Activated CD4-positive, alpha-beta memory T cell treated with anti-CD3 and anti-CD28 coated beads, Interleukin-2, amount 10 ng/mL, durations not matched to agents 7 days and 5 days (primary cell): Measurements from ENCODE around the gene MEGF10. TPM values are rescaled to one million over a fixed set of nuclear protein-coding genes. Genes with fewer than 3 reads are reported as not detected.

ENCODE experiments used
- CTCF ChIA-PET: fragments of 350-600 bp; sonication (Branson Sonifier 250); formaldehyde crosslinking; loops from one replicate; lab custom pipeline; 2021; ENCODE audit warnings: antibody characterized with exemption, inconsistent platforms; lab: Charles Lee
- POLR2A ChIA-PET: fragments of 350-600 bp; sonication (Branson Sonifier 250); formaldehyde crosslinking; loops from one replicate; lab custom pipeline; 2021; ENCODE audit warnings: antibody characterized with exemption; lab: Charles Lee
- DNase-seq: peaks from one replicate; pipeline ENCODE4 v3.0.0-alpha.2; 2020
- H3K27ac Mint-ChIP-seq: one replicate; pipeline ENCODE4 v1.8.0; 2021; ENCODE audit warnings: mild to moderate bottlenecking, mixed read lengths
- H3K27me3 Mint-ChIP-seq: one replicate; pipeline ENCODE4 v1.8.0; 2021; ENCODE audit warnings: mixed read lengths
- H3K36me3 Mint-ChIP-seq: one replicate; pipeline ENCODE4 v1.8.0; 2021; ENCODE audit warnings: low read depth, mixed read lengths
- H3K4me1 Mint-ChIP-seq: one replicate; pipeline ENCODE4 v1.8.0; 2021; ENCODE audit warnings: mixed read lengths
- H3K4me3 Mint-ChIP-seq: one replicate; pipeline ENCODE4 v1.8.0; 2021; ENCODE audit warnings: mild to moderate bottlenecking, mixed read lengths
- H3K9me3 Mint-ChIP-seq: one replicate; pipeline ENCODE4 v1.8.0; 2021; ENCODE audit warnings: mixed read lengths
- total RNA-seq, 2 experiments: library from RNA; stranded (reverse); gene quantifications; one replicate each; pipeline ENCODE4 v1.2.3, GENCODE V29; 2021

The MEGF10 gene
- total RNA-seq, 2 experiments from 2014 or later = not detected

DNA sequence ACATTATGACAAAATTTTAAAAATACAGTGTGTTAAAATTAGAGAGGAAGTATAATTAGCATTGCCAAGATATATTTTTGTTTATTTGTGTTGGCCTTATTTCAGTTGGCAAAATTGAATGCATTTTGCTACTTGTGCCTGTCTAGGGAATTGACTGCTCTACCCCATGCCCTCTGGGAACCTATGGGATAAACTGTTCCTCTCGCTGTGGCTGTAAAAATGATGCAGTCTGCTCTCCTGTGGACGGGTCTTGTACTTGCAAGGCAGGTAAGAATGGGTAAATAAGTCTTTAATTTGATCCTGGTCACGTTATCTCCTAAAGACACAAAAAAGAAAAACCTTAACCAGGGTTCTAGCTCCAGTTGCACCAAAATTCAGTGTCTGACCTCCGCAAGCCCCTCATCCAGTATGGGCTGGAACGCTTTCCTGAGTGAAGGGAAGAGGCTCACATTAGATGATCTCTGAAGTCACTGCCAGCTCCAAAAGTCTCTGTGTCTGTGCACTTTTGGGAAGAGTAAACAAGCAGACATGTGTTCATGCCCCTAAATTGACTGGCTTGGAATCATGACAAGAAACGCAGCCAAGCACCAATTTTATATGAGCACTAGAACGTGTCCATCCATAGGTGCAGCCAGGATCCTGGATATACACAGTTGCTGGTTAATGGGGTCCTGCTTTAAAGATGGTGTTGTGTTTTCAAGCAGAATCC lies 128.5 kb downstream of the MEGF10 start:
- H3K4me3 Mint-ChIP-seq = no peak overlapping the region

DNA sequence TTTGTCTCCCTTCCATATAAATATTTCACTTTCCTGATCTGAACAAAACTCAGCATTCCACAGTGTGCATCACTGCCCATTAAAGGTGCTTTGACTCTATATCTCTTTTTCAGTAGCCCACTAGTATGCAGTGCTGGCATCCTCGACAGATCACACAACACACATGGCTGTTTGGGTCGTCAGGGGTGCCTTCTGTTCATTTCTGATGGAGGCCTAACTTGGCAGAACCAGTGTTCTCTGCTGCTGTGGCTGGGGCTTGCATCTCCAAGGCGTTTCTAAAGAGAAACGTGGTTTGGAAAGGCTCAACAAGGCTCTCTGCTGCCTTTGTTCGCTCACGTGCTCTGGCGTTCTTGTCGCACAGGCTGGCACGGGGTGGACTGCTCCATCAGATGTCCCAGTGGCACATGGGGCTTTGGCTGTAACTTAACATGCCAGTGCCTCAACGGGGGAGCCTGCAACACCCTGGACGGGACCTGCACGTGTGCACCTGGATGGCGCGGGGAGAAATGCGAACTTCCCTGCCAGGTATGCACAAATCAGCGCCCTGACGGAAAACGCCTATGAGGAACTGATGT lies 129.2 kb downstream of the MEGF10 start:
- CTCF ChIA-PET = no interaction called here
- DNase-seq = no peak
- H3K27me3 Mint-ChIP-seq = peaks cover 1% of the 10 kb centered on the region
- no peaks in the 10 kb centered on the region for H3K9me3 Mint-ChIP-seq
- no peaks in the 10 kb centered on the region for H3K4me1 Mint-ChIP-seq
- H3K27ac Mint-ChIP-seq = no peak overlapping the region
- H3K36me3 Mint-ChIP-seq = no peaks in the 10 kb centered on the region
- POLR2A ChIA-PET = no interaction called here
- no peak overlapping the region for H3K4me3 Mint-ChIP-seq

More for the DNA sequence above, 128.5 kb downstream of the MEGF10 start:
- Mint-ChIP-seq H3K27ac (no peak overlapping the region), H3K9me3 (no peaks in the 10 kb centered on the region), H3K4me1 (no peaks in the 10 kb centered on the region), H3K36me3 (no peaks in the 10 kb centered on the region), H3K27me3 (no peaks in the 10 kb centered on the region)
- ChIA-PET CTCF (no interaction called here), POLR2A (no interaction called here)
- DNase-seq = no peak

- H3K27me3 Mint-ChIP-seq = peaks cover 5% of the 10 kb centered on the region
- DNase-seq = no peak
- no peaks in the 10 kb centered on the region for H3K36me3 Mint-ChIP-seq
- H3K27ac Mint-ChIP-seq = no peak overlapping the region
- ChIA-PET CTCF (no interaction called here), POLR2A (no interaction called here)
- H3K4me1 Mint-ChIP-seq = no peaks in the 10 kb centered on the region
- no peaks in the 10 kb centered on the region for H3K9me3 Mint-ChIP-seq
- H3K4me3 Mint-ChIP-seq = no peak overlapping the region
Observed at GRCh38 chr5:127420758-127421157, 130.2 kb downstream of the MEGF10 start.

DNA sequence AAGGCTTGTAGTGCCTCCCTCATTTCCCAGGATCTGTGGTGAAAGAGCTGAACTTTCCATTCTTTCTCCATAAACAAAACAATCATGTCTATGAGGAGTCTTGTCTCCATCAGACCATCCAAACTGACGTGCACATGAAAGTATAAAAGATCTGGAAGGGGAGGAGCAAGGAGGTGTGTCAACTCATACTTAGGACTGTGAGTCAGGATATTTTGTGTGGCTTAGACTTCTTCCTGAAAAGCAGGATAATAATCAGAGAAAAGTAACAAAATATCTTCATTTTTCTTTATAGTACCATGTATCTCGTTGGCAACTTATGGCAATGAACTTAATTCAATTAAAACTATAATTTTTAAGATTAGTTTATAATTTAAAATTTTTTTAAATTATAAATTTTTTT lies 130.9 kb downstream of the MEGF10 start:
- H3K4me1 Mint-ChIP-seq = no peaks in the 10 kb centered on the region
- DNase-seq = no peak
- no peaks in the 10 kb centered on the region for H3K36me3 Mint-ChIP-seq
- CTCF ChIA-PET = no interaction called here
- no peak overlapping the region for H3K27ac Mint-ChIP-seq
- no peak overlapping the region for H3K4me3 Mint-ChIP-seq
- H3K9me3 Mint-ChIP-seq = no peaks in the 10 kb centered on the region
- H3K27me3 Mint-ChIP-seq = peaks cover 8% of the 10 kb centered on the region
- POLR2A ChIA-PET = no interaction called here

GRCh38 chr5:127423173-127423798 lies 132.7 kb downstream of the MEGF10 start:
- Mint-ChIP-seq H3K27ac (no peak overlapping the region), H3K9me3 (no peaks in the 10 kb centered on the region), H3K36me3 (no peaks in the 10 kb centered on the region), H3K4me1 (no peaks in the 10 kb centered on the region), H3K27me3 (peaks cover 8% of the 10 kb centered on the region), H3K4me3 (no peak overlapping the region)
- no peak for DNase-seq
- ChIA-PET CTCF (no interaction called here), POLR2A (no interaction called here)

DNA sequence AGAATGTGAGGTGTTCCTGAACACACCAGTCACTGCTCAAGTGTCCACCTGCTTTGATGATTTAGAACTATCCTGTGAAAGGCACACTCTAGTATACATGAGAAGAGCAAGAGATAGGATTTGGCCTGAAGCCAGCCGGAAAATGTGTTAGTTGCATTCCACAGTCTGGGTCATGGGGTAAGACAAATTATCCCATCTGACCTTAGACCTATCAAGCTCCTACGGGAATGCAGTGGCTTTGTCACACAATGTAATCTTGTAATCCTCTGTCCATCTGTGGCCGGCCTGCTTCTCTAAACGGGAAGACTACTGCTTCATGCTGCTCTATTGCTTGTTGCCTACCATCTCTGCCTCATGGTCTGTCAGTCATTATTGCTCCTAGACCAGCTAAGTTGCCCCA lies 134.4 kb downstream of the MEGF10 start:
- H3K4me3 Mint-ChIP-seq = no peak overlapping the region
- POLR2A ChIA-PET = no interaction called here

DNA sequence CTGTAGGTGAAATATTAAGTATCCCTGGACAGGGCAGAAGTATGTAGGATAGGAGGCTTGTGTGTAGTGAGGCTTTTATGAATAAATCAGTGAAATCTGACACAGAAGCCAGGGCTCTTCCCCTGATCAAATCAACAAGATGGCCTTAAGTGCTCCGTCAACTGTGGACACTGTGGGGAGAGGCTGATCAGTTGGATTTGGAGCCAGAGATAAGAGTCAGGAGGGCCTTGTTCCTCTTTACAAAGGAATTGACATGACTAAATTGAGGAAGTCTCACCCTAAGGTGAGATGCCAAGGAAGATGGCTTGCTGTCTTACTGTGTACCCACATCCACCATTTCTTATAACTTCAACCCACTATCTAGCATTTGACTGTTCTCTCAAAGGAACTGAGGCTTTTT lies 135.3 kb downstream of the MEGF10 start:
- Mint-ChIP-seq H3K4me3 (no peak overlapping the region), H3K9me3 (no peaks in the 10 kb centered on the region), H3K4me1 (no peaks in the 10 kb centered on the region), H3K27me3 (peaks cover 12% of the 10 kb centered on the region), H3K36me3 (no peaks in the 10 kb centered on the region), H3K27ac (no peak overlapping the region)
- CTCF ChIA-PET = no interaction called here
- POLR2A ChIA-PET = no interaction called here
- DNase-seq = no peak

More for the DNA sequence above, 134.4 kb downstream of the MEGF10 start:
- peaks cover 12% of the 10 kb centered on the region for H3K27me3 Mint-ChIP-seq
- H3K27ac Mint-ChIP-seq = no peak overlapping the region
- no peaks in the 10 kb centered on the region for H3K4me1 Mint-ChIP-seq
- H3K36me3 Mint-ChIP-seq = no peaks in the 10 kb centered on the region
- H3K9me3 Mint-ChIP-seq = no peaks in the 10 kb centered on the region
- CTCF ChIA-PET = no interaction called here
- no peak for DNase-seq

- POLR2A ChIA-PET = no interaction called here
Observed at GRCh38 chr5:127426661-127427060, 136.1 kb downstream of the MEGF10 start.

GRCh38 chr5:127428276-127428675 lies 137.7 kb downstream of the MEGF10 start:
- DNase-seq = no peak
- no peak overlapping the region for H3K27ac Mint-ChIP-seq
- H3K27me3 Mint-ChIP-seq = peaks cover 14% of the 10 kb centered on the region
- ChIA-PET CTCF (no interaction called here), POLR2A (no interaction called here)
- H3K9me3 Mint-ChIP-seq = no peaks in the 10 kb centered on the region
- H3K4me1 Mint-ChIP-seq = no peaks in the 10 kb centered on the region
- H3K36me3 Mint-ChIP-seq = no peaks in the 10 kb centered on the region
- no peak overlapping the region for H3K4me3 Mint-ChIP-seq

More at GRCh38 chr5:127426661-127427060, 136.1 kb downstream of the MEGF10 start:
- no peak overlapping the region for H3K4me3 Mint-ChIP-seq
- CTCF ChIA-PET = no interaction called here
- H3K36me3 Mint-ChIP-seq = no peaks in the 10 kb centered on the region
- no peaks in the 10 kb centered on the region for H3K4me1 Mint-ChIP-seq
- H3K9me3 Mint-ChIP-seq = no peaks in the 10 kb centered on the region
- no peak overlapping the region for H3K27ac Mint-ChIP-seq
- DNase-seq = no peak
- peaks cover 12% of the 10 kb centered on the region for H3K27me3 Mint-ChIP-seq

DNA sequence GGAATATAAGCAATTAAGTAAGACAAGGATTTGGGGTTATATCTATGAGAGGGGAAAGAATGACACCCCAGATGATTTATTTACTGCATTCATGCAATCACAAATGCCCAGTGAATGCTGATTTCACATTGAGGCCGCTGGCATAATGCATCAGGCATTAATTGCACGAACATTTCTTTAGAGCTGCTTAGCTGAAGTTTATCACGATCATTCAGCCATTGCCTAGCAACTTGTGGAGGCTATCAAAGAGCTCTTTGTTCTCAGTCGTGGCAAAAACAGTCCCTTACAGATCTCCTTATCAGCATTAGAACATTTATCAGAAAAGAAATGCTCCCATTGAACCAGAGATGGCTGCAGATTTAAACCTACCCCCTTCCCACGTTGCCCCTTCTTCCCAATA lies 138.2 kb downstream of the MEGF10 start:
- no peak for DNase-seq
- H3K27me3 Mint-ChIP-seq = peaks cover 16% of the 10 kb centered on the region
- no peaks in the 10 kb centered on the region for H3K4me1 Mint-ChIP-seq
- H3K4me3 Mint-ChIP-seq = no peak overlapping the region
- H3K36me3 Mint-ChIP-seq = no peaks in the 10 kb centered on the region
- CTCF ChIA-PET = no interaction called here
- POLR2A ChIA-PET = no interaction called here
- H3K9me3 Mint-ChIP-seq = no peaks in the 10 kb centered on the region
- H3K27ac Mint-ChIP-seq = no peak overlapping the region

GRCh38 chr5:127429928-127430327 lies 139.3 kb downstream of the MEGF10 start:
- peaks cover 15% of the 10 kb centered on the region for H3K27me3 Mint-ChIP-seq
- DNase-seq = no peak
- ChIA-PET CTCF (no interaction called here), POLR2A (no interaction called here)
- no peak overlapping the region for H3K4me3 Mint-ChIP-seq
- H3K36me3 Mint-ChIP-seq = no peaks in the 10 kb centered on the region
- no peaks in the 10 kb centered on the region for H3K4me1 Mint-ChIP-seq
- no peak overlapping the region for H3K27ac Mint-ChIP-seq
- H3K9me3 Mint-ChIP-seq = no peaks in the 10 kb centered on the region

- ChIA-PET CTCF (no interaction called here), POLR2A (no interaction called here)
- DNase-seq = no peak
- Mint-ChIP-seq H3K9me3 (no peaks in the 10 kb centered on the region), H3K27ac (no peak overlapping the region), H3K36me3 (no peaks in the 10 kb centered on the region), H3K4me1 (no peaks in the 10 kb centered on the region), H3K27me3 (peaks cover 12% of the 10 kb centered on the region), H3K4me3 (no peak overlapping the region)
Observed at GRCh38 chr5:127430627-127431026, 140.0 kb downstream of the MEGF10 start.

DNA sequence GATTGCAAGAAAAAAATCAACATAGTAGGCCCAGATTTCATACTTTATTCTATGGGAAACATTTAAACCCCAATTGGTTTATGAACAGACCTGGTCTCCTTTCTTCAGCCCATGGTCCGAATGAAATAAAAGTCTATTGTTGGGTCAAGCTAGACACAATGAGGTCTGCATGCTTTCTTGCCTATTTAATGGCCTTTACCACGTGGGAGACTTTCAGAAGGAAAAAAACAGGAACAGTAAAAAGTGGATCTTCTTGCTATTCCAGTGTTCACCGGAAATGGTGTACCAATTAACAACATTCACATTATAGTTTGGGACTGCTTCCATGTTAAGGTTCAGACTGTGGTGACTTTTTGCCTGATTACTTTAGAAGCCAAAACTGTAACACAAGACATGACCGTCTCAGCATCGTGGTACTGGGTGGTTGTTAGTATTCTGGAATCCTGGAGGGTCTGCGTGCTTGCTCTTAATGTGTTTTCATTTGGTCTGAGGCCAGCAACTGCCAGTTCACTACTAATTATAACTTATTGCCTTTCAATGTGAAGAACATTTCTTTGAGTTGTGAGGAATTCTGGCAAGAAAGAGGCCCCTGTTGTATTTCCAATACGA lies 141.5 kb downstream of the MEGF10 start:
- no peak for DNase-seq
- CTCF ChIA-PET = no interaction called here
- no peak overlapping the region for H3K4me3 Mint-ChIP-seq
- POLR2A ChIA-PET = no interaction called here
- H3K9me3 Mint-ChIP-seq = no peaks in the 10 kb centered on the region
- H3K27ac Mint-ChIP-seq = no peak overlapping the region
- no peaks in the 10 kb centered on the region for H3K36me3 Mint-ChIP-seq
- peaks cover 8% of the 10 kb centered on the region for H3K27me3 Mint-ChIP-seq
- no peaks in the 10 kb centered on the region for H3K4me1 Mint-ChIP-seq
